ENCODE results near the gene KRTAP10-11.

KRTAP10-11 gene

DNA sequence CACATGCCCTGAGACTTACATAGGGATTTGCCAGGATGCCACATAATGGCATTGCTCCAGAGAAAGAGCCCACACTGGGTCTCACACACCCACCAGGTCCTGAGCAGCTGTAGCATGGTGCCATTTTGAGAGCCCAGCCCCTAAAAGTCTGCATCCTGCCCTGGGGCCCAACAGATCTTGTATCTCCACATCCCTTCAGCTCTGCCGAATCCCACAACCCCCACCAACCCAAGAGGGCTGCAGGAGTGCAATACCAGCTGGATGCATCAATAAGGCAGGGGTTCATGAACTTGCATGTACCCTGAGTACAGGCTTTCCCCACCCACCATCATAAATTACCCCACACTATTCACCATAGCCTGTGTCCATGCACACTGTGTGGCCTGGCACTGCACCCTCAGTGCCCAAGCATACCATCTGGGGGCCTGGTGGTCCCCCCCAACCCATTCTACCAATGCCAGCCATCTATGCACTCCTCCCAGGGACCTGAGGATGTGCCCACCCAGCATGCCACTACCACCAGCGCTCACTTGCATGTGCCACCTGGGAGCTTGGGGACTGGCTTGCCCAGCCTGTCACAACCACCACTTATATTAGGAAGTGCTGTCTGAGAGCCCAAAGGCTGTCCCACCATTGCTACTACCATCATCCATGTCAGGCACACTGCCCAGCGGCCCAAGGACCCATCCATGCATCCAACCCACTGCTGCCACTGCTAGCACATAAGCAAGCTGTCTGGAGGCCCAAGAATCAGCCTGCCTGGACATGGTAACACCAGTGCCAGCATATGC lies 24.6 kb downstream of the KRTAP10-11 start:
- Histone ChIP-seq H3K79me2 (ENCODE audit: low read length) (no peaks in the 10 kb centered on the region), H2AFZ (ENCODE audit: low read length) (no peak overlapping the region), H4K20me1 (ENCODE audit: insufficient read depth, low read length) (no peaks in the 10 kb centered on the region), H3K4me1 (ENCODE audit: low read length) (no peaks in the 10 kb centered on the region), H3K36me3 (replicated peaks; ENCODE audit: insufficient read depth, low read length) (no peaks in the 10 kb centered on the region), H3F3A (ENCODE audit: insufficient read depth, low read length) (no peaks in the 10 kb centered on the region), H3K9me3 (replicated peaks; ENCODE audit: insufficient read depth, low read length) (no peaks in the 10 kb centered on the region), H3K9me2 (replicated peaks; ENCODE audit: insufficient read depth, low read length) (no peaks in the 10 kb centered on the region), H3K4me2 (ENCODE audit: low read depth, low read length) (no peak overlapping the region), H3K4me3 (ENCODE audit: low read length) (no peak overlapping the region), H3K9ac (ENCODE audit: low read length) (no peak overlapping the region), H3K27me3 (replicated peaks; ENCODE audit: insufficient read depth, low read length) (peaks cover 92% of the 10 kb centered on the region), H3K27ac (ENCODE audit: low read length) (no peak overlapping the region)
- DNase-seq = no peak
- TF ChIP-seq, protein P1, sequence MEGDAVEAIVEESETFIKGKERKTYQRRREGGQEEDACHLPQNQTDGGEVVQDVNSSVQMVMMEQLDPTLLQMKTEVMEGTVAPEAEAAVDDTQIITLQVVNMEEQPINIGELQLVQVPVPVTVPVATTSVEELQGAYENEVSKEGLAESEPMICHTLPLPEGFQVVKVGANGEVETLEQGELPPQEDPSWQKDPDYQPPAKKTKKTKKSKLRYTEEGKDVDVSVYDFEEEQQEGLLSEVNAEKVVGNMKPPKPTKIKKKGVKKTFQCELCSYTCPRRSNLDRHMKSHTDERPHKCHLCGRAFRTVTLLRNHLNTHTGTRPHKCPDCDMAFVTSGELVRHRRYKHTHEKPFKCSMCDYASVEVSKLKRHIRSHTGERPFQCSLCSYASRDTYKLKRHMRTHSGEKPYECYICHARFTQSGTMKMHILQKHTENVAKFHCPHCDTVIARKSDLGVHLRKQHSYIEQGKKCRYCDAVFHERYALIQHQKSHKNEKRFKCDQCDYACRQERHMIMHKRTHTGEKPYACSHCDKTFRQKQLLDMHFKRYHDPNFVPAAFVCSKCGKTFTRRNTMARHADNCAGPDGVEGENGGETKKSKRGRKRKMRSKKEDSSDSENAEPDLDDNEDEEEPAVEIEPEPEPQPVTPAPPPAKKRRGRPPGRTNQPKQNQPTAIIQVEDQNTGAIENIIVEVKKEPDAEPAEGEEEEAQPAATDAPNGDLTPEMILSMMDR (IDR thresholded peaks at IDR 0.05; ENCODE audit: low read length) = no peak
- no peak for TF ChIP-seq EZH2phosphoT487 (IDR thresholded peaks at IDR 0.05; ENCODE audit: low read length)
- no peak for TF ChIP-seq EZH2 (optimal IDR thresholded peaks at IDR 0.05; ENCODE audit: low read depth, low read length)

DNA sequence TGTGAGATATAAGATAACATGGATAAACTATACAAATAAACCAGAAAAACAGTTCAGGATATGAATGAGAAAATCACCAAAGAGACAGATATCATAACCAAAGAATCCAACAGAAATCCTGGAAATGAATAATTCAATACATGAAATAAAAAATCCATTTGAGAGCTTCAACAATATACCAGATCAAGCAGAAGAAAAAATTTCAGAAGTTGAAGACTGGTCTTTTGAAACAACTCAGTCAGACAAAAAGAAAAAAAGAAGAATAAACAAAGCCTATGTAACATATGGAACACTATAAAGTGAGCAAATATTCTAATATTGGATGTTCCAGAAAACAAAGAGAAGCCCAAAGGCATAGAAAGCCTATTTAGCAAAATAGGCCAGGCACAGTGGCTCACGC lies 25.7 kb downstream of the KRTAP10-11 start:
- Histone ChIP-seq H3K9me3 (replicated peaks; ENCODE audit: insufficient read depth, low read length) (no peaks in the 10 kb centered on the region), H3K27ac (ENCODE audit: low read length) (no peak overlapping the region), H3K4me2 (ENCODE audit: low read depth, low read length) (no peak overlapping the region), H3K4me3 (ENCODE audit: low read length) (no peak overlapping the region), H3K9me2 (replicated peaks; ENCODE audit: insufficient read depth, low read length) (no peaks in the 10 kb centered on the region), H2AFZ (ENCODE audit: low read length) (no peak overlapping the region), H3K27me3 (replicated peaks; ENCODE audit: insufficient read depth, low read length) (peaks cover 97% of the 10 kb centered on the region), H3F3A (ENCODE audit: insufficient read depth, low read length) (no peaks in the 10 kb centered on the region), H4K20me1 (ENCODE audit: insufficient read depth, low read length) (no peaks in the 10 kb centered on the region), H3K9ac (ENCODE audit: low read length) (no peak overlapping the region), H3K36me3 (replicated peaks; ENCODE audit: insufficient read depth, low read length) (no peaks in the 10 kb centered on the region), H3K79me2 (ENCODE audit: low read length) (no peaks in the 10 kb centered on the region), H3K4me1 (ENCODE audit: low read length) (no peaks in the 10 kb centered on the region)
- no peak for TF ChIP-seq EZH2 (optimal IDR thresholded peaks at IDR 0.05; ENCODE audit: low read depth, low read length)
- no peak for TF ChIP-seq EZH2phosphoT487 (IDR thresholded peaks at IDR 0.05; ENCODE audit: low read length)
- TF ChIP-seq, protein P1 (IDR thresholded peaks at IDR 0.05; ENCODE audit: low read length) = no peak
- DNase-seq = no peak

DNA sequence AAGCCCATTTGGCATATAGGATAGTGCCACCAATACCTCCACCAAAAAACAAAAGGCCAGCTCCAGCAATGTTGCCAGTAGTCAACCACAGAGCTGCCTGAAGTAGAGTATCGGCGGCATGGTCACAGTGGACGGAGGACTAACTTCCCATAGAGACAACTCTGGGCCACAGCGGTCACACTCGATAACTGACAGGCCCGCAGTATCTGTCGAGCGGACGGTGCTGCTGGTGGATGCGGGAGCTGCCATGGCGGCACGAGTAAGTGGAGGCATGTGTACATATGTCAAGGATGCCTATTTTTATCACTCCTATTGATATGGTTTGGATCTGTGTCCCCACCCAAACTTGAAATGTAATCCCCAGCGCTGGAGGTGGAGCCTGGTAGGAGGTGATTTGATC lies 31.7 kb downstream of the KRTAP10-11 start:
- peaks cover 100% of the 10 kb centered on the region for H3K27me3 ChIP-seq (replicated peaks; ENCODE audit: insufficient read depth, low read length)
- no peaks in the 10 kb centered on the region for H3K4me1 ChIP-seq (ENCODE audit: low read length)

More for the DNA sequence above, 31.7 kb downstream of the KRTAP10-11 start:
- Histone ChIP-seq H3F3A (ENCODE audit: insufficient read depth, low read length) (no peaks in the 10 kb centered on the region), H3K27ac (ENCODE audit: low read length) (no peak overlapping the region), H3K9me2 (replicated peaks; ENCODE audit: insufficient read depth, low read length) (no peaks in the 10 kb centered on the region), H3K36me3 (replicated peaks; ENCODE audit: insufficient read depth, low read length) (no peaks in the 10 kb centered on the region), H4K20me1 (ENCODE audit: insufficient read depth, low read length) (no peaks in the 10 kb centered on the region), H3K4me3 (ENCODE audit: low read length) (no peak overlapping the region), H3K4me2 (ENCODE audit: low read depth, low read length) (no peak overlapping the region), H3K9ac (ENCODE audit: low read length) (no peak overlapping the region), H2AFZ (ENCODE audit: low read length) (no peak overlapping the region), H3K79me2 (ENCODE audit: low read length) (no peaks in the 10 kb centered on the region), H3K9me3 (replicated peaks; ENCODE audit: insufficient read depth, low read length) (no peaks in the 10 kb centered on the region)
- TF ChIP-seq EZH2 (optimal IDR thresholded peaks at IDR 0.05; ENCODE audit: low read depth, low read length) (no peak), EZH2phosphoT487 (IDR thresholded peaks at IDR 0.05; ENCODE audit: low read length) (no peak)
- TF ChIP-seq, protein P1 (IDR thresholded peaks at IDR 0.05; ENCODE audit: low read length) = no peak
- DNase-seq = no peak

All from MM.1S (cell line).